ENCODE results near the gene HIF1AN.

GRCh38 chr10:100551196-100551595 lies 15.5 kb downstream of the HIF1AN start:
- TF ChIP-seq POLR2A (IDR thresholded peaks at IDR 0.05) (no peak), CTCF (IDR thresholded peaks at IDR 0.05) (no peak)
